Muscle layer of colon (tissue), 2 donors: Measurements from ENCODE around the gene SPAG6.

ENCODE experiments used
- H3K27ac ChIP-seq: one replicate; pipeline ENCODE4 v1.7.0; 2013; ENCODE audit warnings: low read depth, mild to moderate bottlenecking, low read length, moderate library complexity
- H3K27me3 ChIP-seq, 2 donors: one replicate each; pipeline ENCODE4 v1.7.0; 2013; ENCODE audit warnings: low read length in 2 of 2, mild to moderate bottlenecking in 2 of 2; ENCODE audit not compliant: insufficient read depth in 2 of 2, control insufficient read depth in 1 of 2
- H3K36me3 ChIP-seq: one replicate; pipeline ENCODE4 v1.7.0; 2013; ENCODE audit warnings: mild to moderate bottlenecking, low read length; ENCODE audit not compliant: insufficient read depth
- H3K4me1 ChIP-seq: one replicate; pipeline ENCODE4 v1.7.0; 2013; ENCODE audit warnings: mild to moderate bottlenecking, low read length; ENCODE audit not compliant: insufficient read depth
- H3K4me3 ChIP-seq, 2 donors: one replicate each; pipeline ENCODE4 v1.7.0; 2013; ENCODE audit warnings: low read length in 2 of 2, low read depth in 1 of 2, mild to moderate bottlenecking in 1 of 2, moderate library complexity in 1 of 2
- H3K9ac ChIP-seq: one replicate; pipeline ENCODE4 v1.7.0; 2013; ENCODE audit warnings: low read length
- H3K9me3 ChIP-seq: one replicate; pipeline ENCODE4 v1.7.0; 2013; ENCODE audit warnings: mild to moderate bottlenecking, low read length
- donor health status: abdominal sarcoma.
- donor health status: Adenocarcinoma of cecum.

The SPAG6 gene

DNA sequence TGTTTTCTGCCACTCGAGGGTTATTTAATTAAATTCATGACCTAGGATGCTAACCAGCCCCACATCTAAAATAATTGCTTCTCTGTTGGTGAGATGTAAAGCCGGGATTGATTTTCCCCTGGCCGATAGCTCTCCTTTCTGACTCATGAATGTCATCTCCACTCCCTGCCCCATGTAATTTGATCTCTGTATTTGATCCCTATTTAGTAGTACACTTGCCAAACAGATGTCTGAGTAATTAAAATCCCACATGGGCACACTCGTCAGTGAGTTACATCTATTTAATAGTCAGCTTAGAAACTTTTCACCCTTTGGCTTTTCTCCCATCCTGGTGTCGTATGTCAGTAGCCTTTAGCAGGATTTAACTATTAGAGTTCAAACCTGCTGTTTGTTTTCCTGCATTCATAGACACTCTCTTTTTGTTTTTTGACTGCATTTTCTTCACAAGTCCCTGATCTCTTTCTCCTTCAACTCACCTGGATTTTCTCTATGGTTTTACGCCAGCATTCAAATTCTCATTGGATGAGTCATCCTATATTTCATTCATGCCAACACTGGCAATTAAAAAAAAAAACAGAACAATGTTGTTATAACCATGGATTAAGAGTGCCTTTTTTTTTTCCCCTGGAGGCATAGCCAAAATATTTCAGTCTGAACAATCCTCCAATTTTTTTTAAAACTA, 82.7 kb downstream of the SPAG6 start:
- Histone ChIP-seq H3K4me1 (no peaks in the 10 kb centered on the region), H3K27me3 (no peaks in the 10 kb centered on the region), H3K27ac (no peak overlapping the region), H3K4me3 (no peak overlapping the region), H3K36me3 (no peaks in the 10 kb centered on the region), H3K9me3 (no peaks in the 10 kb centered on the region), H3K9ac (no peak overlapping the region)

DNA sequence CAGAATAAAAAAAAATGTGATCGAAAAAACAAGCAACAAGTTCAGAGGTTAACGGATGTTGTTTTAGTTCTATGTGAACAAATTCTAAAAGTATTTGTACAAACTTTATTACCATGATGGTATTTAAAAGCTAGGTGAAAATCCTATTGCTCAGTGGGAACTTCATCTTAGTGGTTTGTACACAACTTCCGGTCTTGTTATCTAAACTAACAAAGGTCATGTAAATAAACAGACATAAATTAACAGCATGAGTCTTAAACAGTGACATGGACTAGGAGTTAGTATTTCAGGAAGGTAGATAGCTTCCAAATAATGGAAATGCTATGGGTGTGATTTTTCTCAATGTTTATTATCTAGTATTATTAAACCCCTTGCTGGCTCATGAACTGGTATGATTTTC, 83.8 kb downstream of the SPAG6 start:
- Histone ChIP-seq H3K9ac (no peak overlapping the region), H3K4me1 (no peaks in the 10 kb centered on the region), H3K9me3 (no peaks in the 10 kb centered on the region), H3K36me3 (no peaks in the 10 kb centered on the region), H3K4me3 (no peak overlapping the region), H3K27me3 (no peaks in the 10 kb centered on the region), H3K27ac (no peak overlapping the region)

DNA sequence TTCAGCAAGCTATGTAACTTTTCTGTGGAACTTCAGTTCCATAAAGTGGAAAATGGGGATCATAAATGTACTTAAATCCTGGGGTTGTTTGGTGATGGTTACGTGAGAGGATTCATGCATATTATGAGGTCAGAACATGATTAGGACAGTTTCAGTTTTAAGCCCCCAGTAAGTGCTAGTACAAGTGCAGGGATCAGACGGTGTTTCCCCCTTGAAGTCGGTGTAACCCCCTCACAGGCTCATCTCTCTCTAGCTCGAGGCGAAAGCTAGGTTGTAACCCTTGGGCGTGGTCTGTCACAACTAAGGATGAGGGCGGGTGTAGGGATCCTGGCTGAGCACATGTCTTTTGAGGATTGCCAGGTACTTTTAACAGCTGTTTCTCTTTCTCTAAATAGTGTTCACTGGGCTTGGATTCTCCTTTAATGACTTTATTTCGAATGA, 84.7 kb downstream of the SPAG6 start:
- Histone ChIP-seq H3K27ac (no peak overlapping the region), H3K36me3 (no peaks in the 10 kb centered on the region), H3K4me3 (no peak overlapping the region), H3K9me3 (no peaks in the 10 kb centered on the region), H3K27me3 (no peaks in the 10 kb centered on the region), H3K4me1 (no peaks in the 10 kb centered on the region), H3K9ac (no peak overlapping the region)

DNA sequence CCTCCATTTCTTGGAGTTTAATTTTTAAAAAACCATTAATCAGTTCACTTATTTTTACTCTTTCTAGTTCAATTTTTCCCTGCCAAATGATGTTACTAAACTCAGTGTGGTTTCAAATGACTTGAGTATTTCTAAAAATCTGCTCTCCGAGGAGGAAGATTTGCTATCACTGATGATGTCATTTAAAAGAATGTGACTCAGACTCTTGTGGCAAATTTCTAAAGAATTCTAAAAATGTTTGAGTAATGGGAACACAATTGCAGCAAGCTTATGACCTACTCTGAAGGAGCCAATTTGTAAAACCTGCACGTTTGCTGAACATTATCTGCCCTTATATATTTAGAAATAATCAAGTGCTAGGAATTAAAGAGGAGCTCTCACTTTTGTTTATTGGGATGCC, 88.6 kb downstream of the SPAG6 start:
- Histone ChIP-seq H3K9ac (no peak overlapping the region), H3K27ac (no peak overlapping the region), H3K4me3 (no peak overlapping the region), H3K27me3 (no peaks in the 10 kb centered on the region), H3K36me3 (no peaks in the 10 kb centered on the region), H3K9me3 (no peaks in the 10 kb centered on the region), H3K4me1 (peaks cover 13% of the 10 kb centered on the region)

DNA sequence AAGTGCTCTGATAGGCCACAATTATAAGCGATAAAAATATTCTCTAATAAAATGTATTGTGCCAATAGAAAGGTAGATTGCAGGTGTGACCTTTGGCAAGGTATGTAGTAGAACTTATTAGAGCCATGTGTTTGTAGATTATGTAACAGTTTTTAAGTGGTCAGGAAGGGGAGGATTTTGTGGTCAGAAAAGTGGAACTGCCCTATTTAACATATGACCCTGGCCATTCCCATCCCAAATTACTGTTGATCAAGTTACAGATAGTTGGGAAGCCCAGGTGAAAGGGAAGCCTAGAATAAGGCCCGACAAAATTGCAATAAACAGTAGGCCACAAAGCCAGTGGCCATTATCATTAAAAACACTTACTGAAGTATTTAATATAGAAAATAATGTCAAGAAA, 89.2 kb downstream of the SPAG6 start:
- H3K9ac ChIP-seq: no peak overlapping the region
- no peak overlapping the region for H3K4me3 ChIP-seq
- no peak overlapping the region for H3K27ac ChIP-seq
- no peaks in the 10 kb centered on the region for H3K9me3 ChIP-seq
- no peaks in the 10 kb centered on the region for H3K27me3 ChIP-seq
- peaks cover 15% of the 10 kb centered on the region for H3K4me1 ChIP-seq
- no peaks in the 10 kb centered on the region for H3K36me3 ChIP-seq

DNA sequence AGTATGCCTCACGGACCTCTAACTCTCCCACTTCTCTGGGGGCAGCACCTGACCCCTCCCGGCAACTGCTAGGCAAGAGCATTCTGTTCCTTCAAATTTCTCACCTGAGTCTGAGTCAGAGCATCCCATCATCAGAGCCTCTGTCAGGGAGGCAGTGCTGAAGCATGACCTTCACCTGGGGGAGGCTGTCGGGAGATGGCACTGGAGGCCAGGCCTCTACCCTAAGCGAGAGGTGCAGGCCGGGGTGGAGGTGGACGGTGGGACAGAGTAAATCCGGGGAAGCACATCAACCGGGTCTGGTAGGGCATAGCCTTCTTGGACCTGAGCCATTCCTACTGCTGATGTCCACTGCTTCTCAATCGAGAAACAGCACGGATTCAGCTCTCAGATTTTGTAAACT, 90.4 kb downstream of the SPAG6 start:
- peaks cover 15% of the 10 kb centered on the region for H3K4me1 ChIP-seq

DNA sequence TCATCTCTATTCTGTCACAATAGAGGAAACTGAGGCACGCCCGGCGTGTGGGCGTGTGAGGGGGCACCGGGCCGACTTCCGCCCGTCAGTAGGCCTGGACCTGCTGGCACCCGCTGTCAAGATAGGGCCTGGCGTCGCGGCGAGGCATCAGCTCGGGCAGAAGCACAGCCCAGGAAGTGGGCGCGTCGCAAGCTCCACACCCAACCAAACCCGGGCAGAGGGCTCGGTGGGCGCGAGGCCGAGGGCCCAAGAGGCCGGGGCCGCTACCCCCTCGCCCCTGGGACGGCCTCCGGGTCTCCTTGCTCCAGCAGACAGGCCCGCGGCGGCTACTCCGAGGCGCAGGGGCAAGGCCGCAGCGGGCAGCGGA, 91.2 kb downstream of the SPAG6 start:
- peak overlapping the region; percentile 87 for H3K9ac ChIP-seq
- no peaks in the 10 kb centered on the region for H3K36me3 ChIP-seq
- H3K27ac ChIP-seq: peak overlapping the region; percentile 96
- H3K4me3 ChIP-seq: peak overlapping the region; percentile 76 to 96
- peaks cover 15% of the 10 kb centered on the region for H3K4me1 ChIP-seq
- no peaks in the 10 kb centered on the region for H3K27me3 ChIP-seq
- H3K9me3 ChIP-seq: no peaks in the 10 kb centered on the region

More for the DNA sequence above, 90.4 kb downstream of the SPAG6 start:
- Histone ChIP-seq H3K27me3 (no peaks in the 10 kb centered on the region), H3K9me3 (no peaks in the 10 kb centered on the region), H3K4me3 (no peak overlapping the region), H3K36me3 (no peaks in the 10 kb centered on the region), H3K9ac (no peak overlapping the region), H3K27ac (no peak overlapping the region)

DNA sequence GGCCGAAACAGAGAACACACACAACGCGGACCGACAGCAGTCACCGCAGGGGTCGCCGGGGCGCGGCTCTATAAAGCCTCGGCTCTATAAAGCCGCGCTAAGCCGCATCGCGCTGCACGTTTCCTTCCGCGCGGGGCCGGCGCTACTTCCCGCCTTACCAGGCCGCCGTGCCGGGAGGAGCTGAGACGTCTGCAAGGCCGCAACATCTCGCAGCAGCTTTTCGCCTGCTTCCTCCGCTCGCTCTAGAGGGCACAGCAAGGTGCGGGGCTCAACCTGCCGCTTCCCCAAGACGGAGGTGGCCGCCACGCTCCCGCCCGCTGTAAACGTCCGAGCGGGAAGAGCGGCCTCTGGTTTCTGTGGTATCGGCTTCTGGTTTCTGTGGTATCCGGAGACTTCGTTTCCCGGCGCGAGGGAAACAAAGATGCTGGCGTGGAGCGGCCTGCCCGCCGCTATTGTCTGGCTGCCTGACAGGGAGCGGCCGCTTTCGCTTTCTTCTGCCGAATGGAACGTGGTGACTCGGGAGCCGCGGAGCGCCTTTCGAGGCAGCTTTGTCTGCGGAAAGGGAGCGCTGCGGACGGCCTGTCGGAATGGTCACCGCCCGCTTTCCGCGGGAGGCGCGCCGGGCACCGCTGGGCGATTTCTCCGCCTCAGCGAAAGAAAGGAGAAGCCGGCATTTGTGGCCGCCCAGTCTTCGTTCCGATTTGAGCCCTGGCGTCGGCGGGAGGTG, 91.8 kb downstream of the SPAG6 start:
- no peaks in the 10 kb centered on the region for H3K9me3 ChIP-seq
- H3K9ac ChIP-seq: peak overlapping the region; percentile 87
- no peaks in the 10 kb centered on the region for H3K27me3 ChIP-seq
- peak overlapping the region; percentile 96 for H3K27ac ChIP-seq
- H3K4me3 ChIP-seq: peak overlapping the region; percentile 76 to 96
- peaks cover 15% of the 10 kb centered on the region for H3K4me1 ChIP-seq
- no peaks in the 10 kb centered on the region for H3K36me3 ChIP-seq

DNA sequence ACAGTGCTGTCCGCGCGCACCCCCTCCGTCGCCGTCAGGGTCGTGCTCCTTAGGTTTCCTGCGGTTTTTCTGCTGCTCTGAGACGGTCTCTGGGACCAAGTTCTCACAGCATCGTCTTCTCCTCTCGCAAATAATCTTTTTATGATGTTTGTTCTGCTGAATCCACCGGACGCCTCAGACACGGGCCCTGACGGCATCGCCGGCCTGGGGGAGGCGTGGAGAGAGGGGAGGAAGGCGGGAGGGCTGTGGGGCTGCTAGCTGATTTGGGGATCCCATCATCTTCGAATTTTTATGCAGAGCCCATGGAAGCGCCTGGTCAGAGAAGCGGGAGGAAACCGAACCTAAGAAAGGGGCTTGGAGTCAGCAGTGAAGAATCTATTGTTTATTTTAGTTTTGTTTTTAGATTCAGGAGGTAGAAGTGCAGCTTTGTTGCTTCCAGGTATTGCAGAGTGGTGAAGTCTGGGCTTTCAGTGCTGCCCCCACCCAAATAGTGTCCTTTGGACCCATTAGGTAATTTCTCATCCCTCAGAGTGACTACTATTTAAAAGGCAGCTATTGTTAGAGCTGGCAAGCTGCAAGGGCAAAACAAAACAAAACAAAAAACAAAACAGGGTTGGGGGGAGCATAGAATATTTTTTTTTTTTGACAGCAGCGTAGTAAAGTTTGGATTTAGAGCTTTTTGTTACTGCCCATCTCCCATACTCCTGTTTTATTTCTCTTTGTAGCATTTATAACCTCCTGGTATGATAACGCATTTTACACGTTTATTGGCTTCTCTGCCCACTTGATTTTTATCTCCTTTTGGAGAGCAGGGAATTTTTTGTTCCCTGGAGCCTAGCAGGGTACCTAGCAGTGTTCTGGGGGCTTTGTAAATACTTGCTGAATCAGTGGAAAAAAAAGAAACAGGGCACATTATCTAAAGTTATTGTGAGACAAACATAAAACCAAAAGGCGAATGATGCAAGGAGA, 92.6 kb downstream of the SPAG6 start:
- Histone ChIP-seq H3K4me3 (peak overlapping the region; percentile 76 to 96), H3K4me1 (peaks cover 15% of the 10 kb centered on the region), H3K9ac (peak overlapping the region; percentile 87), H3K9me3 (no peaks in the 10 kb centered on the region), H3K36me3 (no peaks in the 10 kb centered on the region), H3K27me3 (no peaks in the 10 kb centered on the region), H3K27ac (peak overlapping the region; percentile 96)

DNA sequence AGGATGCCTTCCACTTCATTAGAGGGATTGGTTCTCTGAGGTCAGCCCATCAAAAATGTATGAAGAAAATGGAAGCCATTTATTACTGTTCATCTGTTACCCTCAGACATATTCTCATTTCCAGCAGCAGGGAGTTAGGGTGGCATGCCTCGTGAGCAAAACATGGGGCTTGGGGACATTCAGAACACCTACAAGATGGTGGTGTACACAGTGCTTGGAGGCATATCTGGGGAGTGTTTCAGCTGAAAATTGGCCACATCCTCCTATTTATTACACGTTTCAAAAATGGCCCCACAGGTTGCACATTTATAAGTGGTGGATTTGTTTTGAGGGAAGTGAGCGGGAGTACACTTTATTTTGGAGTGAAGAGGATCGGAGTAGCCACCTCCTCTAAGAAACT, 93.4 kb downstream of the SPAG6 start:
- H3K4me1 ChIP-seq: peaks cover 15% of the 10 kb centered on the region
- H3K36me3 ChIP-seq: no peaks in the 10 kb centered on the region
- H3K27me3 ChIP-seq: no peaks in the 10 kb centered on the region
- H3K27ac ChIP-seq: peak overlapping the region; percentile 96
- H3K4me3 ChIP-seq: peak overlapping the region in 1 of 2 donors; percentile 76
- peak overlapping the region; percentile 87 for H3K9ac ChIP-seq
- no peaks in the 10 kb centered on the region for H3K9me3 ChIP-seq

DNA sequence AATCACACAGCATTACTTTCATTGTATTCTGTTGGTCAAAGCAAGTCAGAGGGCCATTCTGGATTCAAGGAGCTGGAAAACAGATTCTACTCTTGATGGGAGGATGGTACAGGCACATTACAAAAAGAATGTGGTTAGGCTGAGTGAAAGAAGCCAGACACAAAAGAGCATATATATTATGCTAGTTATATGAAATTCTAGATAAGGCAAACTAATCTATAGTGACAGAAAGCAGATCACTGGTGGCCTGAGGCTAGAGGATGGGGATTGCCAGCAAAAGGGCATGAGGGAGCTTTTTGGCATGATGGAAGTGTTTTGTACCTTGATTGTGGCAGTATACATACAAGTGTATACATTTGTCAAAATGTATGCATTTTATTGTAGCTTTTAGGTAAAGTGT, 96.8 kb downstream of the SPAG6 start:
- Histone ChIP-seq H3K9ac (no peak overlapping the region), H3K9me3 (no peaks in the 10 kb centered on the region), H3K27ac (no peak overlapping the region), H3K27me3 (no peaks in the 10 kb centered on the region), H3K4me3 (no peak overlapping the region), H3K4me1 (peaks cover 12% of the 10 kb centered on the region), H3K36me3 (no peaks in the 10 kb centered on the region)
